ACHN (cell line): Measurements from ENCODE around the gene CILP.
"Not testable (repeated sequence)": the region's sequence is repeated elsewhere in the genome, so short reads cannot be mapped to it uniquely, and the experiment has no call there.

Experiments
- DNase-seq: peaks from one replicate; pipeline ENCODE4 v3.0.0-alpha.2; 2015
- in situ Hi-C: cut with HindIII; loops from 2 replicates; pipeline ENCODE4 v1.10.0; 2017; ENCODE audit warnings: low sequenced_read_pairs, low pct_ligation_motif_present, low pct_unique_long_range_greater_than_20kb

The CILP gene

DNA sequence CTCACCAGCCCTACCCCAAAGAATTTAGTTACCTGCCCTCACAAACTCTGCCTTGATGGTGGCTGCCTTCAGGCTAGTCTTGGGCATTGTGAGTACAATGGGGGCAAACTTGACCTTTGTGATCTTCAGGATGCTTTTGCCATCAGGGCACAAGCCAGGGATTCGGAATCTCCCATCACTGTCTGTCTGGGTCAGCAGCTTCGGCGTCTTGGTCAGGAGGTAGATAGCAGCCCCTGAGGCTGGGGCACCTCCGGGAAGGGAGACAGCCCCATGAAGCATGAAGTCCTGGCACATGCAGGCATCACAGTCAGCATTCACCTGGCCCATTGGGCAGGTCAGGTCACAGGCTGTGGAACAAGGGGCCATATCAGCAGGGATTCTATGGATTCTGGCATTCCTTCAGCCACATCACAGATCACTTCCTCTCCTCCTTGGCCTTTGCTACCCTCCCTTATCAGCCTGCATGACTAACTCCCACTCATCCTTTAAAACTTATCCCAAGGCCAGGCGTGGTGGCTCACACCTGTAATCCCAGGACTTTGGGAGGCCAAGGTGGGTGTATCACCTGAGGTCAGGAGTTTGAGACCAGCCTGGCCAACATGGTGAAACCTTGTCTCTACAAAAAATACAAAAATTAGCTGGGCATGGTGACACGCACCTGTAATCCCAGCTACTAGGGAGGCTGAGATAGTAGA lies 6.9 kb downstream of the CILP start:
- DNase-seq, result no peak
- in situ Hi-C loops, result no loop called here

DNA sequence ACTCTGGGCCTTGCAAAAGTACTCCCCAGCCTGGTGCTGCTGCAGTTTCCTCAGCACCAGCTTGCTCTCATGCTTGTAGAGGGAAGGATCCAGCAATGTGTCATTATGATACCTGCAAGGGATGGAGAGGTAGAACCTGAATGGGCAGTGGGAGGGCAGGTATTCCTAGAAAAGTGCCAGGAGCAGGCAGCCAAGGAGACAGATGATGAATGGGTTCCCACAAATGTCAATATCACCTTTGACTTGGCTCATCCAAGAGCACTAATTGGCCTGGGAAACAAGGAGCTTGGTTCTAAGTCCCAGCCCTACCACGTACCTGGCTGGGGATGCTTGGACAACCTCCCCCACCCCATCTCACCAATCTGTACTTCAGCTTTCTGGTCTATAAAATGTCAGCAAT lies 9.4 kb downstream of the CILP start:
- in situ Hi-C loops, result no loop called here

DNA sequence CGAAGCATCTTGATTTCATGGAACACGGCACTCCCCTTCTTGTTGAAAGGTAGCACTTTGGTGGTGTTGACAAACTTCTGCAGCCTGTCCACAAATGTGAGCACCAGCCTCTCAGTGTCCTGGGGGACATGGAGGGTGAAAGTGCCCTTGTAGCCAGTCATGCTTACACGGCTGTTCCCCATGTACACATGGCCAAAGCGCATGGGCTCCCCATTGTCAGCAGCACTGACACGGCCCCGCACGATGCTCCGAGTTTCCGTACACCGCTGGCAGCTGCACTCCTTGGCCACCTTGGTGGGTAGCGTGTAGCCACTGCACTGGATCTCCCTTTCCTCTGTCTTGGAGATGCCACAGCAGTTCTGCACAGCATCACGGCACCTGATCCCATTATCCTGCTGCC lies 12.7 kb downstream of the CILP start:
- no peak for DNase-seq
- in situ Hi-C loops, result no loop called here

More for the DNA sequence above, 9.4 kb downstream of the CILP start:
- DNase-seq, result no peak

DNA sequence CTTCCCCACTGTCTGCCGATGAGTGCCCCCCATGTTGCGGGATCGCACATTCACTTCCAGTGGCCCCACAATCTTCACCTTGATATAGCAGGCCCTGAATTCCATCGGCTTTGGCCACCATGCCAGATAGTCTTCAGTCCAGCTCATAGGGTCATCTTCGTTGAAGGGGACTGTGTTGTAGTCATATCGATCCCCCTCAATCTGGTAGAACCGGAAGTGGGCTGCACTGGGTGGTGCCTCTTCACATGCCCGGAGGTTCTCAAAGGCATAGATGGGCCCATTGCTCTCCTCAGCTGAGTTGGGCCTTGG lies 14.0 kb downstream of the CILP start:
- in situ Hi-C loops, result no loop called here

DNA sequence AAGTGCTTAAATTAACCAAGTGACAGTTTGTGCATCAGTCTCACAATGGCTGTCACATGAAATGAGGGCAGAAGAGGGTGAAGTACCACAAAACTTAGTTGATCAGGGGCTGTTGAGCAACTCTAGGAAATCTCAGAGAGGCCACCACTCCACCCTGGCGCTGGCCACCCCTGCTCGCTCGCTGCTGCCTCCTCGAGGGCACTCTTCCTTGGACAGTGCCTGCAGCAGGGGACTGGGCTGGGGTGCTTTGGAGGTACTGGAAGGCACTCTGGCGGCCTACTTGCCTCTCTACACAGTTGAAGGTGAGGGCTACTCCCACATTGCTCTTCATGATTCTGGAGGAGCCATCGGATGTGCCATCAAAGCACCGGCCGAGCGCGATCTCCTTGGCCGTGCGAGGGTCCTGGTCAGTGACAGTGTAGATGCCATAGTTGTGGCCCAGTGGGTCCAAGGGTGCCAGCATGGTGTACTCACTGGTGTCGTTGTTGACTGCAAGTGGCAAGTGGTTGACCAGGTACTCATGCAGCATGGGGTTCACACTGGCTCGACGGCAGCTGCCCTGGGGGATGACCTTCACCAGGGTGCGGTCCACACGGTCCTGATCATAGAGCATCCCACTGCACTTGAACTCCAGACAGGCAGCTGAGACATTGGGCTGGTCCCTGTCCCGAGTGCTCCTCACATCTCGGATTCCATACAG lies 14.5 kb downstream of the CILP start:
- DNase-seq, result no peak
- in situ Hi-C loops, result no loop called here

More for the DNA sequence above, 14.0 kb downstream of the CILP start:
- no peak for DNase-seq

DNA sequence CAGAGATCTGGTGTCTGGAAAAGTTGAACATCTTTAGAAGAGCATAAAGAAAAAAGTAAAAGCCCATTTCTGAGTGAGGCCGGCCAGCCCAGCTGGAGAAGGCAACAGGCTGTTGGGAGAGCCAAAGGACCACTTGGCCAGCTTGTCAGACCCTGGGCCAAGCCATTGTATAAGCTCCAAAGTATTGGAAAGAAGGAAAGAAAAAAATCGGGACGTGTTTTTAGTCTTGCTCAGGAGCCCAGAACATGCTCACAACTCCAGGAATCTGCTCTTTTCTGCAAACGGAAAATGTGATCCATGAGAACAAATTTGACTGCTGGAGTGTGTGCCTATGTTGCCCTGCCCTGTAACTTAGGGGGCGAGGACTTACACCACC lies 15.7 kb downstream of the CILP start:
- DNase-seq, result no peak
- in situ Hi-C loops, result no loop called here

DNA sequence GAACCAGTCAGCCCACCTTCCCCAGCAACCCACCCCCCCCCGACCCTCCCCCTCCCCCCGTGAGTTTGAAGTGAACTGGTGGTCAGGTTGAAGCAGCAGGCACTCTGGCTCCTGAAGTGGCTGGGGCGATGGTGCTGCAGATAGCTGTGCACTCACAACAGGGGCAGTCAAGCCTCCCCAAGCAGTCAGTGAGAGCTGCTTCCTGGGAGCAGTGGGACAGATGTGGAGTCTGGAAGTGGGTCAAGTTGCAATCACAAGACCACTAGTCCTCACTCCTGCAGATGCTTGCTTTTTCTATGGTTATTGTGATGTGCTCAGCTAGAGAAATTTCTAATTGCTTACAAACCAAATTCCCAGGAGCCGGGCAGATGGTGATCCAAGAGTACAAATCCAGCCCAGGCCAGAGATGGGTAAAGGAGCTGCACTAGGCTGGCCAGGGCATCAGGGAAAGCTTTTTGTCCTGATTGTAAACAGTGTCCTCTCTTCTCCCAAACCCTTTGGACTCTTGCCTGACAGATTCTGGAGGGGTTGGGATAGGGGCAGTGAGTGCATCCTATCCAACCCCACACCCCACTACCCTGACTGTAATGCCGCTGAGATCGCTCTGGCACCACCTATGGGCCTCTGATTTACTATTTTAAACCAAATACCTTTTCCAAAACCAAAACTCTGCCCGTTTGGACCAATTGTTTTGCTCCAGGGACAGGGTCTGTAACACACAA lies 16.3 kb downstream of the CILP start:
- no peak for DNase-seq
- in situ Hi-C loops, result no loop called here

DNA sequence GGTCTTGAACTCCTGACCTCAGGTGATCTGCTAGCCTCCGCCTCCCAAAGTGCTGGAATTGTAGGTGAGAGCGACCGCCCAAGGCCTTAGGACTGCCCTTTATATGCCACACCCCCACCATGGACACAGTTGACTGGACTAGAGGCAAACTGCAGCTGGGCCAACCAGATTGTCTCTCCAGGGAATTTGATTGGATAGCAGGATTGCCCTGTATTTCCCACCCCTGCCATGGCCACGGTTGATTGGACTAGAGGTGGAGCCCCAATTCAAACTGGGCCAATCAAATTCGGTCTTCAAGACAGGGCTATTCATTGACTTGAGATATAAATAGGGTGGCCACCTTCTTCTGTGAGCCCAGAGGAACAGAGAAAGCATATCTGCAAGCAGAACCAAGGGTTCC lies 19.3 kb downstream of the CILP start:
- DNase-seq, result peak; percentile 11

DNA sequence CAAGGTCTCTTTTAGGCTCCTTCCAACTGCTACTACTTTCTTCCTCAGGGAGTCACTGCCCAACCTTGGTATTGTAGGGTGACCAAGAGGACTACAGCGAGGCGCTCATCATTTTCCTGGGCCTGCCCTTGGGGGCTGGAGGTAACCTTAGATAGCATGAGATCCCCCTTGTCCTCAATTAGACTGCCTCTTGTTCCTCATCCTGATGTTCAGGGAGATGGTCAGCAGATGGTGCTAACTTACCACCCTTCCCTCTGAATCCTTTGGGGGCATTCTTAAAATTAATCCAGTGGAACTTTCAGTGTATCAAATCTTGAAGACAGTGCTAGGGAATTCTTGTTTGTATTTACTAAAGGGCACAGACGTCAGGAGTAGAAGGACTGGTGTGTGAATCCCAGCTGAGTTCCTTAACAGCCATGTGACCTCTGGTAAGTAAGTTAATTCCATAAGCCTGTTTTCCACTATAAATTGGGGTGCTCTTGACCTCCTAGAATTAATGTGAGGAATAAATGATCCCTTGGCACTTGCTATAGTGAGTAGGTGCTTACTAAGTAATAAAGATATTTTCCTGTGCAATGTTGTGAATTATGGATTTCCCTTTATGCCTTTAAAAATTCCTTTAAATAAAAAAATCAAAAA lies 22.1 kb downstream of the CILP start:
- in situ Hi-C loops, result no loop called here
- peak; percentile 54 for DNase-seq

More for the DNA sequence above, 19.3 kb downstream of the CILP start:
- in situ Hi-C loops, result no loop called here

DNA sequence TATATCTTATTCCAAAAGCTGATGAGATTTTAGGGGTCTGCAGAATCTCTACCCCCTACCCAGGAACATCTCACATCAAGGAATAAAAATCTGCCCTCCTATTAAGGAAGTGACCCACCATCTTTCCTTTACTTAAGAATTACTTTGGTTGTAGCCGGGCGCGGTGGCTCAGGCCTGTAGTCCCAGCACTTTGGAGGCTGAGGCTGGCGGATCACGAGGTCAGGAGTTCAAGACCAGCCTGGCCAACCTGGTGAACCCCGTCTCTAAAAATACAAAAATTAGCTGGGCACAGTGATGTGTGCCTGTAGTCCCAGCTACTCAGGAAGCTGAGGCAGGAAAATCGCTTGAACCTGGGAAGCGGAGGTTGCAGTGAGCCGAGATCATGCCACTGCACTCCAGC lies 22.8 kb downstream of the CILP start:
- DNase-seq, in situ Hi-C loops: not testable (repeated sequence)

DNA sequence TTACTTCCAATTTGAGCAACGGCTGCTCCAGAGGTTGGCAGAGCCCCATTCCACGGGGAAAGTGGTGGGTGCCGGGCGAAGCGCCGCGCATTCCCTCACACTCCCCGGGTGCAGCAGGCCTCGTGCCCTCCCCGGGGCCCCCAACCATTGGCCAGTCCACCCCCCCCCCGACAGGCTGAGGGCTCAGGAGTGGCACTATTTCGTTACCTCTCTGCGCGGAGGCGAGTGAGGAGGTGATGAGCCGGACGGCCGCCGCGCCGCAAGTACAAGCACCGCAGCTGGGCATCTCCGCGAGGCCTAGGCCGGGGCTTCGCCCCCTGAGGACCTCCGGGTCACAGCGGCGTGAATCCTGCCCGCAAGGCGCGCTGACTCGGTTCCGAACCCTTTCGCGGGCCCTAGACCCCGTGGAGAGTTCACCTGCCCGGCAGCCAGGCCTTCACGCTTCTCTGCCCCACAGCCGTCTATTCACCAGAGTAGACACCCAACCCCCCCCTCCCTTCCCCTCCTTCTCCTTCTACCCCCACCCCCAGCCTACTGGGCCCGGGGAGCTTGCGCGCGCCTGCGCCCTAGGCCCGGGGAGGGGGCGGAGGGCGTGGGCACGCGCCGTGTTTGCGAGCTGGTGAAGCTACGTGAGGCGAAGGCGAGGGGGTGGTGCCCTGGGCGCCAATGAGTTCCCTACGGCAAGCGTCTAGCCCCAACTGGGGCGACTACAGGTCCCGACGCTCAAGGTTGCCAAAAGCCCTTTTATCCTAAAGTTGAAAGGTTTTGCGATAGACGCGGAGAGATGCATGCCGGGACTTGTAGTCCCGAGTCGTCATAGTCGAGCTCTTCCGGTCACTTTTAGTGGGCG lies 26.2 kb downstream of the CILP start, which contains the start of gene CLPX:
Gene CLPX (minus strand): TSS at position 475 of the 850 bp plus-strand sequence. CDS start 189 bp downstream, at position 286.
- peak; percentile 88 for DNase-seq
- in situ Hi-C loops, result no loop called here

DNA sequence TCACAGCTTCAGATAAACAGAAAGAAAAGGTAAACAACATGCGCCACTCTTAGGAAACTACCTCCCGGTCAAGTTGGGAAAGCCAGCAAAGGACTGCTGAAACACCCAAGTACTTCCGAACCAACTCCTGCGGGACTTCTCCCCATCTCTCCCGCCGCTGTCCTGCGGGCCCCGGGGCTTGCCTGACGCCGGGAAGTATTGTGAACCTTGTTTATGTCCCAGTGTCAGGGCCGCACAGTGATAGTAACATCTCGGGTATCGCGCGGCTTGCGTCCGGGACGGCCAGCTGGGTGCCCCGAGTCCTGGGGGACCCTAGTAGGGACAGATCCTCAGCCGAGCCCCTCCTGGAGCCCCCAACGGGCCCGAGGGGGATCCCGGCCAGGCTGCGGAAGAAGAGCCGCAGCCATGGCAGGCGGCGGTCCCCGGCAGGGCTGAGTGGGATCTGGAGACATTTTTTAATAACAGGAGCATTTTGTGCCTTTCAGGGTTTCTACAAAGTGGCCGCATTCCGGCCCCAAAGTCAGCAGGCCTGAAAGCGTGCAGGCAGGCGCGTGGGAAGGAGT lies 26.9 kb downstream of the CILP start:
- peak; percentile 51 for DNase-seq
- in situ Hi-C loops, result no loop called here

DNA sequence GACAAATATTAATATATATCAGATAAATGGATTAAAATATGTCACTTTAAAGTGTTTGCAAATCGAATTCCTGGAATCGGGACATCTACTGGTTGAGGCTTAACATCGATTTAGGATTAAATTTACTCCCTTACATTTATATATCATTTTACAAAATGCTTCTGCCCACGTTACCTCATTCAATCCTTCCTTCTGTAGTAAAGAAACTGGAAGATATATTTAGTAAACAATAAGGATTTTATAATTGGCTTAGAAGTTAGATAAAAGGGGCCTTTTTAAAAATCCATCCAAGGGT lies 27.5 kb downstream of the CILP start:
- in situ Hi-C loops, result no loop called here
- no peak for DNase-seq

DNA sequence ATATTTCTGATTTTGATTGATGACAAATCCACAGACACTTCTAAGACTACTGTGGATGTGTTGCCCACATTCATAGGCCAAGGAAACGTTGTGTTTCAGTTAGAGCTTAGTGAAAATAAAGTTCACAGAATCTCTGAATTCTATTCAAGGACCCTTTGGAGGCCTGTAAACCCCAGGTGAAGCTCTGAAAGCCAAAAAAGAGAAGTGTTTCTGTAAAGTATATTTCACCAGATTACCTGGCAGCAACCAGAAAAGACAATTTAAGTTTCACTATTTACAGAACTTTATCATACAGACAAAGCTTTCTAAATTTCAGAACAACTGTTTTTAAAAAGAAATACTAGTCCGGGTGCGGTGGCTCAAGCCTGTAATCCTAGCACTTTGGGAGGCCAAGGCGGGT lies 28.7 kb downstream of the CILP start:
- in situ Hi-C loops, result no loop called here
- DNase-seq, result no peak

DNA sequence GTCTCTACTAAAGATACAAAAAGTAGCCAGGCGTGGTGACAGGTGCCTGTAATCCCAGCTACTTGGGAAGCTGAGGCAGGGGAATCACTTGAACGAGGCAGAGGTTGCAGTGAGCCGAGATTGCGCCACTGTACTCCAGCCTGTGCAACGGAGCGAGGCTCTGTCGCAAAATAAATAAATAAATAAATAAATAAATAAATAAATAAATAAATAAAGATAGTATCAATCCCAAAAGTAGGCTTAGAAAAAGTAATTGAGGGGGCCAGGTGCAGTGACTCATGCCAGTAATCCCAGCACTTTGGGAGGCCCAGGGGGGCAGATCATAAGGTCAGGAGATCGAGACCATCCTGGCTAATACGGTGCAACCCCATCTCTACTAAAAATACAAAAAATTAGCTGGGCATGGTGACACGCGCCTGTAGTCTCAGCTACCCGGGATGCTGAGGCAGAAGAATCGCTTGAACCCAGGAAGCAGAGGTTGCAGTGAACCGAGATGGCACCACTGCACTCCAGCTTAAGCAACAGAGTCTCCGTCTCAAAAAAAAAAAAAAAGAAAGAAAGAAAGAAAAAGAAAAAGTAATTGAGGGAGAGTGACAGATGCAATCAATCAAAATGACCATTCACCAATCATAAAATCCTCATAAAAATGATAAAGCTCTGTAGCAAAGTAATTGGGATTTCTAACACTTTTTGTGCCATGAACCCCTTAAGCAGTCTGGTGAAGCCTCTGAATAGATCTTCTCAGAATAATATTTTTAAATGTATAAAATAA lies 29.5 kb downstream of the CILP start:
- in situ Hi-C loops, DNase-seq: not testable (repeated sequence)

DNA sequence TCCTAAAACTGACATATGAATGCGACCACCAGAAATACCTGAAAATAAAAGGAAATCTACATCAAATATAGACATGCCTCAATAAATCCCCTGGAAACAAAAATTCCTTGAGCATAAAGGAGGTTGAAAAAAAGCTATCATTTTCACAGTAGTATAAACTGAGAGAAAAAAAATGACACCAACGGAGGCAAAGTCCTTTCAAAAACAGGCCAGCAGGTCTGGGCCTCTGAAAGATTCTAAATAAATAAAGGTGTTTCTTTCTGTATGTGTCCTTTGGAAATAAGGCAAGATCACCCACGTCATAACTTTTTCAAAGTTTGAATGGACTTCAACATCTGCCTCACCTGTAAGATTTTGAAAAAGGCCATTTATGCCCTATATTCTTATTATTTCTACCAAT lies 31.1 kb downstream of the CILP start:
- in situ Hi-C loops, result no loop called here
- DNase-seq, result no peak

DNA sequence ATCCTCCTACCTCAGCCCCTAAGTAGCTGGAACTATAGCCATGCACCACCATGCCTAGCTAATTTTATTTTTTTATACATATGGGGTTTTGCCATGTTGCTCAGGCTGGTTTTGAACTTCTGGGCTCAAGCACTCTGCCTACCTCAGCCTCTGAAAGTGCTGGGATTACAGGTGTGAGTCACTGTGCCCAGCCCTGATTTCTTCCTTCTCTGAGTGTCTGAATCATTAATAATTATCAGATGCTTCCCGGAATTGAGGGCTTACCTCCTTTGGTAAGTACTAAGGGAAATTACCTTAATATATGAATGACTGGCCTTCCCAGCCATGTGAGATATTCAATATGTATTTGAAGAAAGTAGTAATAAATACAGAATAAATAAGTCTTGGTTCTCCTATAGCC lies 33.4 kb downstream of the CILP start:
- DNase-seq, result peak; percentile 63
- in situ Hi-C loops, result no loop called here

DNA sequence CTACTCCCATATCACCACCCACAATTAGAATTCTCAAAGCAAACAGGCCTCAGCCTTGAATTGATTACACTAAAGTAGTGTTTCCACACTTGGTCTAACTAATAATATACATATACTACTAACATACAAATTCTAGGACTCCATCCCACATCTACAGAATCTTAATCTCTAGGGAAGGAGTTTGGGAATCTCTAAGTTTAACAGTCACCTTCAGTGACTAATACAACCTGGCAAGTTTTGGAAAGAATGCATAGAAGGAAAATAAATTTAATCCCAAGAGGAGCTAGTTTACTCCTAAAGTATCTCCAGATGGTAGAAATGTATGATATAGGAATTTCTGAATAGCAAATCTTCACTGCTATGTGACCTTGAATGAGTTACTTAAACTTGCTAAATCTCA lies 35.2 kb downstream of the CILP start:
- in situ Hi-C loops, result no loop called here

More for the DNA sequence above, 35.2 kb downstream of the CILP start:
- no peak for DNase-seq
